Glutamatergic neuron (in vitro differentiated cells): ENCODE results near the gene ATP2B2. TPM values are rescaled to one million over a fixed set of nuclear protein-coding genes. Genes with fewer than 3 reads are reported as not detected.

Source experiments
- DNase-seq: peaks from one replicate; pipeline ENCODE4 v3.0.0; 2022
- H3K27ac Mint-ChIP-seq: one replicate; pipeline ENCODE4 v1.8.0; 2020; ENCODE audit warnings: mild to moderate bottlenecking, mixed read lengths, inconsistent platforms; ENCODE audit not compliant: unreplicated experiment
- H3K27me3 Mint-ChIP-seq: one replicate; pipeline ENCODE4 v1.8.0; 2020; ENCODE audit warnings: mild to moderate bottlenecking, moderate library complexity, mixed read lengths, inconsistent platforms; ENCODE audit not compliant: unreplicated experiment
- H3K36me3 Mint-ChIP-seq: one replicate; pipeline ENCODE4 v1.8.0; 2020; ENCODE audit warnings: mild to moderate bottlenecking, mixed read lengths, inconsistent platforms; ENCODE audit not compliant: unreplicated experiment
- H3K4me1 Mint-ChIP-seq: one replicate; pipeline ENCODE4 v1.8.0; 2020; ENCODE audit warnings: mild to moderate bottlenecking, low read depth, mixed read lengths, inconsistent platforms; ENCODE audit not compliant: unreplicated experiment
- H3K4me3 Mint-ChIP-seq: one replicate; pipeline ENCODE4 v1.8.0; 2020; ENCODE audit warnings: mild to moderate bottlenecking, mixed read lengths, inconsistent platforms; ENCODE audit not compliant: unreplicated experiment
- H3K9me3 Mint-ChIP-seq: one replicate; pipeline ENCODE4 v1.8.0; 2020; ENCODE audit warnings: mild to moderate bottlenecking, moderate library complexity, mixed read lengths, inconsistent platforms; ENCODE audit not compliant: unreplicated experiment
- total RNA-seq: library from RNA; stranded (reverse); fragmentation: NEBNext Ultra II Directional; extraction: Animal tissue kit (Norgen Biotek cat#: 25700); gene quantifications from one replicate; pipeline ENCODE4 v1.2.1, GENCODE V29; 2021; ENCODE audit not compliant: unreplicated experiment
- TF ChIP-seq, protein P1 (sequence below): fragments of 200-600 bp; sonication (generic); IDR thresholded peaks from one replicate; pipeline ENCODE4 v1.5.0; 2021; ENCODE audit not compliant: partially characterized antibody, unreplicated experiment

ATP2B2 gene
- total RNA-seq, 1 donor from 2014 or later = 31.2 TPM

GRCh38 chr3:10457560-10457959 lies 47.8 kb downstream of the ATP2B2 start:
- Mint-ChIP-seq H3K27ac (peak overlapping the region; percentile 6), H3K9me3 (peaks cover 10% of the 10 kb centered on the region), H3K4me3 (no peak overlapping the region), H3K27me3 (peaks cover 23% of the 10 kb centered on the region), H3K36me3 (peaks cover 5% of the 10 kb centered on the region), H3K4me1 (peaks cover 56% of the 10 kb centered on the region)
- no peak for DNase-seq
- TF ChIP-seq, protein P1, sequence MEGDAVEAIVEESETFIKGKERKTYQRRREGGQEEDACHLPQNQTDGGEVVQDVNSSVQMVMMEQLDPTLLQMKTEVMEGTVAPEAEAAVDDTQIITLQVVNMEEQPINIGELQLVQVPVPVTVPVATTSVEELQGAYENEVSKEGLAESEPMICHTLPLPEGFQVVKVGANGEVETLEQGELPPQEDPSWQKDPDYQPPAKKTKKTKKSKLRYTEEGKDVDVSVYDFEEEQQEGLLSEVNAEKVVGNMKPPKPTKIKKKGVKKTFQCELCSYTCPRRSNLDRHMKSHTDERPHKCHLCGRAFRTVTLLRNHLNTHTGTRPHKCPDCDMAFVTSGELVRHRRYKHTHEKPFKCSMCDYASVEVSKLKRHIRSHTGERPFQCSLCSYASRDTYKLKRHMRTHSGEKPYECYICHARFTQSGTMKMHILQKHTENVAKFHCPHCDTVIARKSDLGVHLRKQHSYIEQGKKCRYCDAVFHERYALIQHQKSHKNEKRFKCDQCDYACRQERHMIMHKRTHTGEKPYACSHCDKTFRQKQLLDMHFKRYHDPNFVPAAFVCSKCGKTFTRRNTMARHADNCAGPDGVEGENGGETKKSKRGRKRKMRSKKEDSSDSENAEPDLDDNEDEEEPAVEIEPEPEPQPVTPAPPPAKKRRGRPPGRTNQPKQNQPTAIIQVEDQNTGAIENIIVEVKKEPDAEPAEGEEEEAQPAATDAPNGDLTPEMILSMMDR = no peak

GRCh38 chr3:10456981-10457380 lies 48.4 kb downstream of the ATP2B2 start:
- peaks cover 22% of the 10 kb centered on the region for H3K27me3 Mint-ChIP-seq
- TF ChIP-seq, protein P1 = no peak

GRCh38 chr3:10455545-10455914 lies 49.9 kb downstream of the ATP2B2 start:
- TF ChIP-seq, protein P1 = no peak
- Mint-ChIP-seq H3K27me3 (peaks cover 15% of the 10 kb centered on the region), H3K4me3 (no peak overlapping the region), H3K4me1 (peaks cover 49% of the 10 kb centered on the region), H3K9me3 (peaks cover 5% of the 10 kb centered on the region), H3K27ac (no peak overlapping the region), H3K36me3 (no peaks in the 10 kb centered on the region)
- DNase-seq = no peak

More at GRCh38 chr3:10456981-10457380, 48.4 kb downstream of the ATP2B2 start:
- peaks cover 2% of the 10 kb centered on the region for H3K36me3 Mint-ChIP-seq
- DNase-seq = no peak
- H3K4me1 Mint-ChIP-seq = peaks cover 55% of the 10 kb centered on the region
- no peak overlapping the region for H3K27ac Mint-ChIP-seq
- H3K9me3 Mint-ChIP-seq = peaks cover 7% of the 10 kb centered on the region
- H3K4me3 Mint-ChIP-seq = peak overlapping the region; percentile 6

DNA sequence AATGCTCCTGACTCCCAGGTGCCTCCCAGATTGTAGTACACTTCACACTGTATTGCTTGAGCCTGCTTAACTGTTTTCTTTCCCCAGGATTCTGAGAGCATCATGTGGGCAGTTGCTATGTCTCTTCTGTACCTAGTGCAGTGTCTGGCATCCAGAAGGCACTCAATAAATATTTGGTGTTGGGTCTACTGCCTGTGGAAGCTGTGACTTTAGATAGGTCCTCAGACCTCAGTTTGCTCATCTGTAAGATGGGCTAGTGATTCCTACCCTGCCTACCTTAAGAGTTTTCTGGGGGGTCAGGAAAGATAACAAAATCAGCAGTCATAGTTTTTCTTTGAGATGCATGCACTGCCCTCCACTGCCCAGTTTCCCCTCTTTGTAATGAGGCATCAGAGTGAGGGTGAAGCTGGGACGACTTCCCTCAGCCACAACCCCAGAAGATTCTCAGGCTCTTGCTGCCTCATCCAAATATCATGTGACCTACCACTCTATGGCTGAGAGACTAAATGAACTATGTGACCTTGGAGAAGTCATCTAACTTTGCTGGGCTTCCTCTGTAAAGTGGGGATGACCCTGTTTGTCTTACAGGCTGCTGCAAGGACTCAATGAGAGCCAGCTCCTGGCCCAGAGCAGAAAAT lies 50.4 kb downstream of the ATP2B2 start:
- no peak for DNase-seq
- Mint-ChIP-seq H3K27me3 (peaks cover 17% of the 10 kb centered on the region), H3K27ac (no peak overlapping the region)

More for the DNA sequence above, 50.4 kb downstream of the ATP2B2 start:
- Mint-ChIP-seq H3K4me1 (peaks cover 45% of the 10 kb centered on the region), H3K9me3 (peaks cover 5% of the 10 kb centered on the region), H3K4me3 (no peak overlapping the region), H3K36me3 (no peaks in the 10 kb centered on the region)
- TF ChIP-seq, protein P1 = no peak
